ENCODE results near the gene FILIP1L.

FILIP1L gene

DNA sequence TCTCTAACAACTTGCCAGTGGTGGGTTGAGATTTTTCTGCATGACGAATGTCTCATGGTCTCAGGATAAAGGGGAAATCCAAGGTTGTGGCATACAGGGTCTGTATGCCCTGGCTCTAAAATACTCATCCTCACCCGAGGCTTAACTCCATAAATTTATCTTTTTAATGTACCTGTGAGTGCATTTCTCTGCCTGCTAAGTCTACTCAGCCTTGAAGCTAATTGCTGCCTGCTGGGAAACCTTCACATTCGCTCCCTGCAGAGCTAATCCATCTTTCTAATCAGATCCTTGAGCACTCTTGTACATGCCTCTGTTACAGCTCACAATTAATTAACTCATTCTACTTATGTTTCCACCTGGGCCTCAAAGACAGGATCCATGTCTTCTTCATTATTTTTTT is 202.9 kb downstream of the FILIP1L start:
- TF ChIP-seq ARNTL (CRISPR knock-in tag; IDR thresholded peaks at IDR 0.05; ENCODE audit: borderline replicate concordance, low read depth): no peak
- TF ChIP-seq ZC3H10 (CRISPR knock-in tag; IDR thresholded peaks at IDR 0.05): 0 out of 2 replicates have a peak, but pooled peaks have one; percentile 15
- TF ChIP-seq OSR1 (CRISPR knock-in tag; IDR thresholded peaks at IDR 0.05): no peak
- peak; percentile 81 for TF ChIP-seq ISL1 (CRISPR knock-in tag; IDR thresholded peaks at IDR 0.05)
- TF ChIP-seq TCF4 (CRISPR knock-in tag; IDR thresholded peaks at IDR 0.05; ENCODE audit: borderline replicate concordance): peak; percentile 54; the same call in 1 of the 2 replicates
- TF ChIP-seq, protein P1, sequence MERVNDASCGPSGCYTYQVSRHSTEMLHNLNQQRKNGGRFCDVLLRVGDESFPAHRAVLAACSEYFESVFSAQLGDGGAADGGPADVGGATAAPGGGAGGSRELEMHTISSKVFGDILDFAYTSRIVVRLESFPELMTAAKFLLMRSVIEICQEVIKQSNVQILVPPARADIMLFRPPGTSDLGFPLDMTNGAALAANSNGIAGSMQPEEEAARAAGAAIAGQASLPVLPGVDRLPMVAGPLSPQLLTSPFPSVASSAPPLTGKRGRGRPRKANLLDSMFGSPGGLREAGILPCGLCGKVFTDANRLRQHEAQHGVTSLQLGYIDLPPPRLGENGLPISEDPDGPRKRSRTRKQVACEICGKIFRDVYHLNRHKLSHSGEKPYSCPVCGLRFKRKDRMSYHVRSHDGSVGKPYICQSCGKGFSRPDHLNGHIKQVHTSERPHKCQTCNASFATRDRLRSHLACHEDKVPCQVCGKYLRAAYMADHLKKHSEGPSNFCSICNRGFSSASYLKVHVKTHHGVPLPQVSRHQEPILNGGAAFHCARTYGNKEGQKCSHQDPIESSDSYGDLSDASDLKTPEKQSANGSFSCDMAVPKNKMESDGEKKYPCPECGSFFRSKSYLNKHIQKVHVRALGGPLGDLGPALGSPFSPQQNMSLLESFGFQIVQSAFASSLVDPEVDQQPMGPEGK (CRISPR knock-in tag; IDR thresholded peaks at IDR 0.05; ENCODE audit: borderline replicate concordance): no peak
- ATAC-seq: no peak

DNA sequence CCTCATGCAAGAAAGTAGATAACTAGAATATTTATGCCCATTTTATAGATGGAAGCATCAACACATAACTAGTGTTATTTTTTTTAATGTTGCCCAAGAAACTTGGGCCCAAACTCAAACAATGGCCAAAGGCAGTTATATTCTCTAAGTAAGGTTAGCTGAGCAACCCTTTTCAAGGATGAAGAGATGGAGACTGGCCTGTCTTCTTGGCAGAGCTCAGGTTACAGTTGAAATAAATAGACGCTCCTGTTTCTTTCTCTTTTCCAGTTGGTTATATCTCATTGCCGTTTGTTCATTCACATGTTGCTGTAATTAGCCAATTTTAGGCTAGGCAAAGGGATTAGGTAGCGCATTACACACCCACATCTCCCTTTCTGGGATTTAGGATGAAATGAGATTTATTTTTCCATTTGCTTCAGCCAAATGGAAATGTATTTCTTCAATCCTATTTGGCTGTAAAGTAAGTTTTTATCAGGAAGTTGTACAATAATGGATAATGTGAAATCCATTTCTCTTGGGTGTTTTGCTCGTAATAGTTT is 203.5 kb downstream of the FILIP1L start:
- TF ChIP-seq CSDC2 (CRISPR knock-in tag; IDR thresholded peaks at IDR 0.05) (no peak), BACH2 (CRISPR knock-in tag; IDR thresholded peaks at IDR 0.05; ENCODE audit: borderline replicate concordance) (no peak), SNAI2 (CRISPR knock-in tag; IDR thresholded peaks at IDR 0.05) (no peak), TCF4 (CRISPR knock-in tag; IDR thresholded peaks at IDR 0.05; ENCODE audit: borderline replicate concordance) (no peak)
- TF ChIP-seq, protein P2, sequence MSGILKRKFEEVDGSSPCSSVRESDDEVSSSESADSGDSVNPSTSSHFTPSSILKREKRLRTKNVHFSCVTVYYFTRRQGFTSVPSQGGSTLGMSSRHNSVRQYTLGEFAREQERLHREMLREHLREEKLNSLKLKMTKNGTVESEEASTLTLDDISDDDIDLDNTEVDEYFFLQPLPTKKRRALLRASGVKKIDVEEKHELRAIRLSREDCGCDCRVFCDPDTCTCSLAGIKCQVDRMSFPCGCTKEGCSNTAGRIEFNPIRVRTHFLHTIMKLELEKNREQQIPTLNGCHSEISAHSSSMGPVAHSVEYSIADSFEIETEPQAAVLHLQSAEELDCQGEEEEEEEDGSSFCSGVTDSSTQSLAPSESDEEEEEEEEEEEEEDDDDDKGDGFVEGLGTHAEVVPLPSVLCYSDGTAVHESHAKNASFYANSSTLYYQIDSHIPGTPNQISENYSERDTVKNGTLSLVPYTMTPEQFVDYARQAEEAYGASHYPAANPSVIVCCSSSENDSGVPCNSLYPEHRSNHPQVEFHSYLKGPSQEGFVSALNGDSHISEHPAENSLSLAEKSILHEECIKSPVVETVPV (CRISPR knock-in tag; IDR thresholded peaks at IDR 0.05): no peak
- TF ChIP-seq, protein P1 (CRISPR knock-in tag; IDR thresholded peaks at IDR 0.05; ENCODE audit: borderline replicate concordance): no peak
- ATAC-seq: no peak

DNA sequence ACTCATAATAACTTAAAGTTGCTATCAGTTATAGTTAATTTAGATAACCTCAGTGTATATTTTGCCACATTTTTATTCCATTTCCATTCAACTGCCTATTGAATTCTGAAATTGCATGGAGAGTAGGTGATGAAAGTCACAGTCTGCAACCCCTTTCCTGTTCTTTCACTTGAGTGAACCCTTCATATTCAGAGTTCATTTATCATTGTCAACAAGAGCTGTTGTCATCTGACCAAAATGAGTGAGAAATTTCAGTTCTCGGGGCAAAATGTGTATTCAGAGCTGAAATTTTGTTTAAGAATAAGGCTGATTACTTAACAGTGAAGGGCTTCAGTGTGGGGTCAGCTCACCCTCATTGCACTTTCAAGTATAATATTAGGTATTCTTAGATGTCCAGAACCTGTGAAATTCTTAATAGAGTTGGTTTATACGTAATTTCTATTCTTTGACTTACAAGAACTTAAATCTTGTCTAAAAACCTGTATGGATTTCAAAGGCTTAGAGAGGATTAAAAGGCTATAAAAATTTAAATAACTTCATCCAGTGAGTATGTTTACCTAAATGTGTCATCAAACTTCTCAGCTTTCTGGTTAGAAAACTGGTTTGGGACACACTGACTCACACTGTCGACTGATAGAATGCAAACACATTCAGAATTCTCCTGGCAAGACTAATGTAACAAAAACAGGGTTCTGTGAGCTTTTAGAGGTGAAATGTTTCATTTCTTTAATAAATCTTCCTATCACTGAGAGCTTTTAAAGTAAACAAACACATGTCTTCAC is 204.4 kb downstream of the FILIP1L start:
- TF ChIP-seq, protein P3, sequence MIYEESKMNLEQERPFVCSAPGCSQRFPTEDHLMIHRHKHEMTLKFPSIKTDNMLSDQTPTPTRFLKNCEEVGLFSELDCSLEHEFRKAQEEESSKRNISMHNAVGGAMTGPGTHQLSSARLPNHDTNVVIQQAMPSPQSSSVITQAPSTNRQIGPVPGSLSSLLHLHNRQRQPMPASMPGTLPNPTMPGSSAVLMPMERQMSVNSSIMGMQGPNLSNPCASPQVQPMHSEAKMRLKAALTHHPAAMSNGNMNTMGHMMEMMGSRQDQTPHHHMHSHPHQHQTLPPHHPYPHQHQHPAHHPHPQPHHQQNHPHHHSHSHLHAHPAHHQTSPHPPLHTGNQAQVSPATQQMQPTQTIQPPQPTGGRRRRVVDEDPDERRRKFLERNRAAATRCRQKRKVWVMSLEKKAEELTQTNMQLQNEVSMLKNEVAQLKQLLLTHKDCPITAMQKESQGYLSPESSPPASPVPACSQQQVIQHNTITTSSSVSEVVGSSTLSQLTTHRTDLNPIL (CRISPR knock-in tag; IDR thresholded peaks at IDR 0.05; ENCODE audit: low read depth): no peak
- peak; percentile 62; the same call in 2 of the 3 replicates for ATAC-seq

DNA sequence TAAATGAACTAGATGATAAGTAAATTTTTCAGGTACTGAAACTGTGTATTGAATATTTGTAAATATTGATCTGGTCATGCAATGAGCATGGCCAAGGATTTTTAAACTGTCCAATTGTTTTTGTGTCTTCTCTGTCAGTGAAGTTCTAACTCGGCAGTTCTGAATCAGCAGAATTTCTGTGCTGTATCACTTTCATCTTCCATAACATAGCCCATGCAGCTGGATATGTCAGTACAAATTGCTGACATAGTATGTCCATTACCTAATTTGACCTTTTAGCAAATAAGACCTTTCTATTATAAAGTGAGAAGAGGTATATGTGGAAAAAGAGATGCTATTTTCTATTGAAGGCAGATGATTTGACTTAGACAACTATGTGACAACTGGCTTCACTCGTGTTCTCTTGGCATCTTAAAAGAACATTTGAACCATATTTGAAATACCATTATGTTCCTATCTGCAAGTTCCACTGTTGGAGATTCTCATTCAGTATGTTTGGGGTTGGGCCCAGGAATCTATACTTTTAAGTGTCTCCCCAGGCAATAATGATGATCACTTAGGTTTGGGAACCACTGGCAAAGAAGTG is 206.2 kb downstream of the FILIP1L start:
- no peak for TF ChIP-seq ZNF70 (CRISPR knock-in tag; IDR thresholded peaks at IDR 0.05)
- no peak for TF ChIP-seq ZFP30 (CRISPR knock-in tag; IDR thresholded peaks at IDR 0.05)
- no peak for TF ChIP-seq ISL1 (CRISPR knock-in tag; IDR thresholded peaks at IDR 0.05)
- TF ChIP-seq ARNTL (CRISPR knock-in tag; IDR thresholded peaks at IDR 0.05; ENCODE audit: borderline replicate concordance, low read depth): no peak
- TF ChIP-seq GLIS3 (CRISPR knock-in tag; IDR thresholded peaks at IDR 0.05): no peak
- ATAC-seq: no peak

DNA sequence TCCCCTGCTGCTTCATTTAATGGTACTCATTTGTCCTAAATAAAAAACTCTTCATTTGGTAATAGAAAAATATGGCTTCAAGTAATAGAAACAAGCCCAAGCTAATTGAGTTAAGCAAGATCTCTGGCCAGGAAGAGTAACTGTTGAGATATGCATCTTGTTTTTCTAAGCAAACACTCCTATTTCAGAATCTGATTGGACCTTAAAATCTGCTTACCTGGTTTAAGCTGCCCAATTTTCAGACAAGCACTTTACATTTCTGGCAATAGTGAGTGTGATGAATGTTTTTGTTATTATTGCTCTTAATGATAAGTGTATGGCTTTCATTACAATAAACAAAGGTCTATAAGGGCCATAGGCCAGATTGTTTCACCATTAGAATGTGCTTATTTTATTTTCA is 210.4 kb downstream of the FILIP1L start:
- TF ChIP-seq ISL1 (CRISPR knock-in tag; IDR thresholded peaks at IDR 0.05) (peak; percentile 75), TOX (CRISPR knock-in tag; IDR thresholded peaks at IDR 0.05; ENCODE audit: borderline replicate concordance) (no peak), ZNF565 (CRISPR knock-in tag; conservative IDR thresholded peaks at IDR 0.05; ENCODE audit: low read depth) (no peak)
- TF ChIP-seq, protein P2 (CRISPR knock-in tag; IDR thresholded peaks at IDR 0.05): no peak
- TF ChIP-seq, protein P4, sequence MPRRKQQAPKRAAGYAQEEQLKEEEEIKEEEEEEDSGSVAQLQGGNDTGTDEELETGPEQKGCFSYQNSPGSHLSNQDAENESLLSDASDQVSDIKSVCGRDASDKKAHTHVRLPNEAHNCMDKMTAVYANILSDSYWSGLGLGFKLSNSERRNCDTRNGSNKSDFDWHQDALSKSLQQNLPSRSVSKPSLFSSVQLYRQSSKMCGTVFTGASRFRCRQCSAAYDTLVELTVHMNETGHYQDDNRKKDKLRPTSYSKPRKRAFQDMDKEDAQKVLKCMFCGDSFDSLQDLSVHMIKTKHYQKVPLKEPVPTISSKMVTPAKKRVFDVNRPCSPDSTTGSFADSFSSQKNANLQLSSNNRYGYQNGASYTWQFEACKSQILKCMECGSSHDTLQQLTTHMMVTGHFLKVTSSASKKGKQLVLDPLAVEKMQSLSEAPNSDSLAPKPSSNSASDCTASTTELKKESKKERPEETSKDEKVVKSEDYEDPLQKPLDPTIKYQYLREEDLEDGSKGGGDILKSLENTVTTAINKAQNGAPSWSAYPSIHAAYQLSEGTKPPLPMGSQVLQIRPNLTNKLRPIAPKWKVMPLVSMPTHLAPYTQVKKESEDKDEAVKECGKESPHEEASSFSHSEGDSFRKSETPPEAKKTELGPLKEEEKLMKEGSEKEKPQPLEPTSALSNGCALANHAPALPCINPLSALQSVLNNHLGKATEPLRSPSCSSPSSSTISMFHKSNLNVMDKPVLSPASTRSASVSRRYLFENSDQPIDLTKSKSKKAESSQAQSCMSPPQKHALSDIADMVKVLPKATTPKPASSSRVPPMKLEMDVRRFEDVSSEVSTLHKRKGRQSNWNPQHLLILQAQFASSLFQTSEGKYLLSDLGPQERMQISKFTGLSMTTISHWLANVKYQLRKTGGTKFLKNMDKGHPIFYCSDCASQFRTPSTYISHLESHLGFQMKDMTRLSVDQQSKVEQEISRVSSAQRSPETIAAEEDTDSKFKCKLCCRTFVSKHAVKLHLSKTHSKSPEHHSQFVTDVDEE (CRISPR knock-in tag; IDR thresholded peaks at IDR 0.05): peak; percentile 52; the same call in 1 of the 2 replicates
- no peak; the same call in 2 of the 3 replicates for ATAC-seq
